H9 (cell line): Measurements from ENCODE around the gene RBPJ. TPM values are rescaled to one million over a fixed set of nuclear protein-coding genes. Genes with fewer than 3 reads are reported as not detected.

Experiments
- DNase-seq: peaks from one replicate; pipeline ENCODE4 v3.0.0-alpha.2; 2017
- H2AFZ ChIP-seq: one replicate; pipeline ENCODE4 v1.6.1; 2013; ENCODE audit warnings: mild to moderate bottlenecking, low read length, control low read depth, moderate library complexity
- H2AK5ac ChIP-seq: 2 replicates; pipeline ENCODE4 v1.6.1; 2013; ENCODE audit warnings: low read length, control low read depth, mixed read lengths; ENCODE audit not compliant: insufficient read length
- H2BK120ac ChIP-seq: one replicate; pipeline ENCODE4 v1.6.1; 2013; ENCODE audit warnings: low read depth, mild to moderate bottlenecking, low read length, control low read depth, inconsistent platforms; ENCODE audit not compliant: poor library complexity, severe bottlenecking
- H2BK12ac ChIP-seq: 2 replicates; pipeline ENCODE4 v1.6.1; 2013; ENCODE audit warnings: low read length, control low read depth, mixed read lengths, low read depth; ENCODE audit not compliant: insufficient read length
- H2BK15ac ChIP-seq: 2 replicates; pipeline ENCODE4 v1.6.1; 2013; ENCODE audit warnings: low read depth, low read length, control low read depth
- H2BK20ac ChIP-seq: one replicate; pipeline ENCODE4 v1.6.1; 2013; ENCODE audit warnings: low read depth, mild to moderate bottlenecking, low read length, control low read depth, inconsistent platforms; ENCODE audit not compliant: poor library complexity, severe bottlenecking
- H2BK5ac ChIP-seq: 2 replicates; pipeline ENCODE4 v1.6.1; 2013; ENCODE audit warnings: low read length, control low read depth, mixed read lengths; ENCODE audit not compliant: insufficient read length
- H3K14ac ChIP-seq: 2 replicates; pipeline ENCODE4 v1.6.1; 2013; ENCODE audit warnings: low read length, control low read depth; ENCODE audit not compliant: insufficient read depth
- H3K18ac ChIP-seq: 2 replicates; pipeline ENCODE4 v1.6.1; 2013; ENCODE audit warnings: low read depth, mild to moderate bottlenecking, mixed read lengths, low read length, control low read depth; ENCODE audit not compliant: insufficient read length
- H3K23ac ChIP-seq: 2 replicates; pipeline ENCODE4 v1.6.1; 2013; ENCODE audit warnings: low read length, control low read depth, mixed read lengths, low read depth; ENCODE audit not compliant: insufficient read length
- H3K23me2 ChIP-seq: 2 replicates; pipeline ENCODE4 v1.6.1; 2013; ENCODE audit warnings: low read depth, mild to moderate bottlenecking, mixed read lengths, low read length, control low read depth; ENCODE audit not compliant: insufficient read length, poor library complexity, severe bottlenecking
- H3K27ac ChIP-seq: 2 replicates; pipeline ENCODE4 v1.5.1; 2013; ENCODE audit warnings: low read length, control low read depth, mixed read lengths, low read depth; ENCODE audit not compliant: insufficient read length
- H3K27me3 ChIP-seq: 2 replicates; pipeline ENCODE4 v1.6.1; 2013; ENCODE audit warnings: low read length, control low read depth, inconsistent platforms; ENCODE audit not compliant: insufficient read depth
- H3K4ac ChIP-seq: 2 replicates; pipeline ENCODE4 v1.6.1; 2013; ENCODE audit warnings: low read depth, mild to moderate bottlenecking, control low read depth, inconsistent platforms, low read length, moderate library complexity
- H3K4me1 ChIP-seq: 2 replicates; pipeline ENCODE4 v1.6.1; 2013; ENCODE audit warnings: low read length, control low read depth, inconsistent platforms; ENCODE audit not compliant: insufficient read depth
- H3K4me2 ChIP-seq: 2 replicates; pipeline ENCODE4 v1.6.1; 2013; ENCODE audit warnings: low read length, control low read depth, mixed read lengths; ENCODE audit not compliant: insufficient read length, insufficient read depth
- H3K56ac ChIP-seq: 2 replicates; pipeline ENCODE4 v1.6.1; 2013; ENCODE audit warnings: low read depth, mild to moderate bottlenecking, mixed read lengths, low read length, control low read depth; ENCODE audit not compliant: insufficient read length
- H3K79me1 ChIP-seq: 2 replicates; pipeline ENCODE4 v1.6.1; 2013; ENCODE audit warnings: low read depth, mild to moderate bottlenecking, moderate library complexity, low read length, control low read depth, inconsistent platforms; ENCODE audit not compliant: insufficient read depth, poor library complexity, severe bottlenecking
- H3K79me2 ChIP-seq: 2 replicates; pipeline ENCODE4 v1.6.1; 2013; ENCODE audit warnings: low read length, control low read depth, inconsistent platforms; ENCODE audit not compliant: insufficient read depth
- H3K9ac ChIP-seq: 2 replicates; pipeline ENCODE4 v1.6.1; 2013; ENCODE audit warnings: low read length, control low read depth, mixed read lengths; ENCODE audit not compliant: insufficient read length; ENCODE audit errors: extremely low read depth
- H3K9me3 ChIP-seq: one replicate; pipeline ENCODE4 v1.6.1; 2013; ENCODE audit warnings: low read depth, low read length, inconsistent platforms; ENCODE audit not compliant: control insufficient read depth
- H3T11ph ChIP-seq: one replicate; pipeline ENCODE4 v1.6.1; 2013; ENCODE audit warnings: mild to moderate bottlenecking, low read length, control low read depth, inconsistent platforms
- H4K20me1 ChIP-seq: one replicate; pipeline ENCODE4 v1.6.1; 2013; ENCODE audit not compliant: control insufficient read depth, insufficient read length, insufficient read depth
- H4K5ac ChIP-seq: 2 replicates; pipeline ENCODE4 v1.6.1; 2013; ENCODE audit warnings: low read depth, mild to moderate bottlenecking, mixed read lengths, low read length, control low read depth; ENCODE audit not compliant: insufficient read length
- H4K8ac ChIP-seq: replicated peaks from 2 replicates; pipeline ENCODE4 v1.6.1; 2013; ENCODE audit warnings: low read length, control low read depth, mixed read lengths, low read depth; ENCODE audit not compliant: insufficient read length
- H4K91ac ChIP-seq: 2 replicates; pipeline ENCODE4 v1.6.1; 2013; ENCODE audit warnings: low read depth, mild to moderate bottlenecking, moderate library complexity, mixed read lengths, low read length, control low read depth; ENCODE audit not compliant: insufficient read length
- H3K27ac Mint-ChIP-seq, 3 experiments: 2 replicates in 2 of 3; 3 replicates in 1 of 3; pipeline ENCODE4 v1.8.0; 2020 to 2021; ENCODE audit warnings: mixed read lengths in 3 of 3, mild to moderate bottlenecking in 1 of 3, moderate library complexity in 1 of 3
- H3K27me3 Mint-ChIP-seq: 2 replicates; pipeline ENCODE4 v1.8.0; 2021; ENCODE audit warnings: low read depth, mild to moderate bottlenecking, moderate library complexity, mixed read lengths
- H3K36me3 Mint-ChIP-seq, 3 experiments: 2 replicates in 2 of 3; 3 replicates in 1 of 3; pipeline ENCODE4 v1.8.0; 2020 to 2021; ENCODE audit warnings: low read depth in 3 of 3, mixed read lengths in 3 of 3; ENCODE audit not compliant: insufficient read depth in 1 of 3
- H3K4me1 Mint-ChIP-seq, 2 experiments: 2 replicates each; pipeline ENCODE4 v1.8.0; 2020; ENCODE audit warnings: mixed read lengths in 2 of 2
- H3K4me3 Mint-ChIP-seq, 2 experiments: 2 replicates in 1 of 2; 3 replicates in 1 of 2; pipeline ENCODE4 v1.8.0; 2020 to 2021; ENCODE audit warnings: mild to moderate bottlenecking in 2 of 2, mixed read lengths in 2 of 2, moderate library complexity in 1 of 2
- H3K9me3 Mint-ChIP-seq, 2 experiments: 2 replicates in 1 of 2; 3 replicates in 1 of 2; pipeline ENCODE4 v1.8.0; 2020; ENCODE audit warnings: mild to moderate bottlenecking in 2 of 2, mixed read lengths in 2 of 2, moderate library complexity in 1 of 2
- WGBS: extraction: QIAGEN DNeasy Blood & Tissue Kit; methylation state at CpG from one replicate; pipeline ENCODE4 v1.1.7; 2013; ENCODE audit warnings: missing lambda C conversion rate, low lambda C conversion rate, mixed read lengths; ENCODE audit not compliant: insufficient read length; ENCODE audit errors: extremely low coverage; 5-methylcytosine and 5-hydroxymethylcytosine counted together
- total RNA-seq: library from RNA; stranded (reverse); gene quantifications from 2 replicates; pipeline ENCODE4 v1.2.1, GENCODE V29; 2021
- TF ChIP-seq, protein P1 (sequence below): fragments of 200-600 bp; sonication (generic); conservative IDR thresholded peaks from 3 replicates; pipeline ENCODE4 v1.8.0; 2021; ENCODE audit warnings: antibody characterized with exemption, mild to moderate bottlenecking

The RBPJ gene
- total RNA-seq, 1 experiment from 2014 or later: 166 TPM

DNA sequence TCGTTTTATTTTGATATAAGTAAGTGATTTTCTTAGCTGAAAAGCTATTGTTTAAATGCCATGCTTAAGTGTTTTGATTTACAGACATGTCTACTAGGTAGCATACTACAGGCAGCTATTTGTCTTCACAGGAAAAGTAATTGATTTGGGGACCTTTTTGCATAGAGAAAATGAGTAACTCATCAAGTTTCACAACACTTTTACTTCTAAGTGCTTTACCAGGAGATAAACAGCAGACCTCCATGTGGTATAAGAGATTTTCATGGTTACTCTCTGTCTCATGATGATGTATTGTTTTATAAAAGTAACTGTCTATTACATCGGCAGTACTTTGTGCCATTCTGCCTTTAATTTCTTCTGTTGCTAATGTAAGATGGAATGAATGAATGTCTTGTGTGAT is 28.7 kb downstream of the RBPJ start:
- Histone ChIP-seq H4K5ac (no peak overlapping the region), H3K14ac (no peak overlapping the region), H3K4me1 (peaks cover 4% of the 10 kb centered on the region), H3K4me2 (no peak overlapping the region), H2BK15ac (no peak overlapping the region), H3K79me2 (peaks cover 66% of the 10 kb centered on the region; the same call in 1 of the 2 replicates), H3K9me3 (no peaks in the 10 kb centered on the region), H2BK5ac (no peak overlapping the region), H3K4ac (no peak overlapping the region), H3K27ac (no peak overlapping the region), H3K56ac (no peak overlapping the region), H3K9ac (no peak overlapping the region), H3K79me1 (no peaks in the 10 kb centered on the region), H3K18ac (no peak overlapping the region), H3K23ac (no peak overlapping the region), H4K20me1 (no peaks in the 10 kb centered on the region), H4K91ac (no peak overlapping the region), H2BK20ac (no peak overlapping the region), H3K23me2 (no peaks in the 10 kb centered on the region), H3T11ph (no peak overlapping the region), H4K8ac (no peak overlapping the region), H2AFZ (no peak overlapping the region), H2BK12ac (no peak overlapping the region), H2BK120ac (no peak overlapping the region), H3K27me3 (no peaks in the 10 kb centered on the region), H2AK5ac (no peak overlapping the region)
- TF ChIP-seq, protein P1, sequence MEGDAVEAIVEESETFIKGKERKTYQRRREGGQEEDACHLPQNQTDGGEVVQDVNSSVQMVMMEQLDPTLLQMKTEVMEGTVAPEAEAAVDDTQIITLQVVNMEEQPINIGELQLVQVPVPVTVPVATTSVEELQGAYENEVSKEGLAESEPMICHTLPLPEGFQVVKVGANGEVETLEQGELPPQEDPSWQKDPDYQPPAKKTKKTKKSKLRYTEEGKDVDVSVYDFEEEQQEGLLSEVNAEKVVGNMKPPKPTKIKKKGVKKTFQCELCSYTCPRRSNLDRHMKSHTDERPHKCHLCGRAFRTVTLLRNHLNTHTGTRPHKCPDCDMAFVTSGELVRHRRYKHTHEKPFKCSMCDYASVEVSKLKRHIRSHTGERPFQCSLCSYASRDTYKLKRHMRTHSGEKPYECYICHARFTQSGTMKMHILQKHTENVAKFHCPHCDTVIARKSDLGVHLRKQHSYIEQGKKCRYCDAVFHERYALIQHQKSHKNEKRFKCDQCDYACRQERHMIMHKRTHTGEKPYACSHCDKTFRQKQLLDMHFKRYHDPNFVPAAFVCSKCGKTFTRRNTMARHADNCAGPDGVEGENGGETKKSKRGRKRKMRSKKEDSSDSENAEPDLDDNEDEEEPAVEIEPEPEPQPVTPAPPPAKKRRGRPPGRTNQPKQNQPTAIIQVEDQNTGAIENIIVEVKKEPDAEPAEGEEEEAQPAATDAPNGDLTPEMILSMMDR: no peak
- H3K4me1 Mint-ChIP-seq: peaks cover 48 to 53% of the 10 kb centered on the region in 2 experiments
- no CpG with 5 or more reads among the region's 2 CpGs for WGBS
- no peaks in the 10 kb centered on the region for H3K9me3 Mint-ChIP-seq
- H3K4me3 Mint-ChIP-seq: no peak overlapping the region
- no peaks in the 10 kb centered on the region for H3K27me3 Mint-ChIP-seq
- no peak for DNase-seq
- no peaks in the 10 kb centered on the region; a peak in 2 of 7 replicates for H3K36me3 Mint-ChIP-seq
- H3K27ac Mint-ChIP-seq: peak overlapping the region in 2 of 3 experiments; percentile 20 to 79; a peak in 4 of 7 replicates
